Activated CD4-positive, alpha-beta T cell treated with anti-CD3 and anti-CD28 coated beads for 36 hours (primary cell): Measurements from ENCODE around the gene MANSC4. TPM values are rescaled to one million over a fixed set of nuclear protein-coding genes. Genes with fewer than 3 reads are reported as not detected.
"Not testable (repeated sequence)": the region's sequence is repeated elsewhere in the genome, so short reads cannot be mapped to it uniquely, and the experiment has no call there.

Experiments used
- ATAC-seq: fragments of 200-7000 bp; cut with Tn5 transposase; one replicate; pipeline ENCODE4 v1.10.0; 2021; ENCODE audit warnings: mild to moderate bottlenecking, moderate library complexity
- CTCF ChIA-PET: fragments of 350-600 bp; sonication (Branson Sonifier 250); formaldehyde crosslinking; loops from one replicate; lab custom pipeline; 2021; ENCODE audit warnings: antibody characterized with exemption; lab: Charles Lee
- POLR2A ChIA-PET: fragments of 350-600 bp; sonication (Branson Sonifier 250); formaldehyde crosslinking; loops from one replicate; lab custom pipeline; 2021; ENCODE audit warnings: antibody characterized with exemption, inconsistent platforms; lab: Charles Lee
- DNase-seq: peaks from one replicate; pipeline ENCODE4 v3.0.0-alpha.2; 2020
- H3K27ac Mint-ChIP-seq: one replicate; pipeline ENCODE4 v1.8.0; 2021; ENCODE audit warnings: mixed read lengths
- H3K27me3 Mint-ChIP-seq: one replicate; pipeline ENCODE4 v1.8.0; 2021; ENCODE audit warnings: mixed read lengths
- H3K36me3 Mint-ChIP-seq: one replicate; pipeline ENCODE4 v1.8.0; 2021; ENCODE audit warnings: low read depth, mixed read lengths
- H3K4me1 Mint-ChIP-seq: one replicate; pipeline ENCODE4 v1.8.0; 2021; ENCODE audit warnings: mixed read lengths
- H3K4me3 Mint-ChIP-seq: one replicate; pipeline ENCODE4 v1.8.0; 2021; ENCODE audit warnings: mild to moderate bottlenecking, moderate library complexity, mixed read lengths
- H3K9me3 Mint-ChIP-seq: one replicate; pipeline ENCODE4 v1.8.0; 2021; ENCODE audit warnings: low read depth, mixed read lengths
- intact Hi-C, 2 experiments: fragments of 100-400 bp; cut with DNase I in 1 of 2; cut with micrococcal nuclease in 1 of 2; formaldehyde crosslinking; loops; one replicate each; pipeline versions ENCODE4 v1.14.2 to v1.15.1; 2022 to 2024; cut with DNase I, micrococcal nuclease
- total RNA-seq, 2 experiments: library from RNA; stranded (reverse); gene quantifications; one replicate each; pipeline ENCODE4 v1.2.3, GENCODE V29; 2021

MANSC4 gene
- total RNA-seq, 2 experiments from 2014 or later: not detected

DNA sequence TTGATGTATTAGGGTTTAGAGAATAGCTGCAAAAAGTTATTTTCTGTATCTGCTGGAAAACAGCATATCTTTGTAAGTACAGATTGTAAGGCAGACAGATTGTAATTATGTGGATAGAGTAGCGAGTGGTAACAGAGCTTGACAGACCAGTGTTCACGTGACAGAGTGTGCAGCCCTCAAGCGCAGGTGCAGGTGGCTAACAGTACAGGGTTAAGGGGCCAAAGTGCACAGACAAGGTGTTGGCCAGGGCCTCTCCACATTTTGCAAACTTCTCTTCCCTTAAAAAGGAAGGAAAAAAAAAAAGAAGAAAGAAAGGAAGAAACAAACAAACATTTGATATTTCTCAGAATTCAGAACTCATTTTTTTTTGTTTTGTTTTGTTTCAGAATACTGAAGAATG lies 25.2 kb downstream of the MANSC4 start:
- no peaks in the 10 kb centered on the region for H3K4me1 Mint-ChIP-seq
- no peaks in the 10 kb centered on the region for H3K27me3 Mint-ChIP-seq
- H3K4me3 Mint-ChIP-seq: no peak overlapping the region
- H3K36me3 Mint-ChIP-seq: peaks cover 22% of the 10 kb centered on the region
- intact Hi-C loops: no loop called here
- ChIA-PET POLR2A (no interaction called here), CTCF (interaction anchor here (0.5 to 1.2 kb wide), 3 partner anchors 14 to 355 kb away, joined by 3 to 5 read pairs (median 3); no protein-coding TSS in a partner anchor)
- H3K27ac Mint-ChIP-seq: no peak overlapping the region
- H3K9me3 Mint-ChIP-seq: no peaks in the 10 kb centered on the region
- DNase-seq (no peak), ATAC-seq (no peak)

DNA sequence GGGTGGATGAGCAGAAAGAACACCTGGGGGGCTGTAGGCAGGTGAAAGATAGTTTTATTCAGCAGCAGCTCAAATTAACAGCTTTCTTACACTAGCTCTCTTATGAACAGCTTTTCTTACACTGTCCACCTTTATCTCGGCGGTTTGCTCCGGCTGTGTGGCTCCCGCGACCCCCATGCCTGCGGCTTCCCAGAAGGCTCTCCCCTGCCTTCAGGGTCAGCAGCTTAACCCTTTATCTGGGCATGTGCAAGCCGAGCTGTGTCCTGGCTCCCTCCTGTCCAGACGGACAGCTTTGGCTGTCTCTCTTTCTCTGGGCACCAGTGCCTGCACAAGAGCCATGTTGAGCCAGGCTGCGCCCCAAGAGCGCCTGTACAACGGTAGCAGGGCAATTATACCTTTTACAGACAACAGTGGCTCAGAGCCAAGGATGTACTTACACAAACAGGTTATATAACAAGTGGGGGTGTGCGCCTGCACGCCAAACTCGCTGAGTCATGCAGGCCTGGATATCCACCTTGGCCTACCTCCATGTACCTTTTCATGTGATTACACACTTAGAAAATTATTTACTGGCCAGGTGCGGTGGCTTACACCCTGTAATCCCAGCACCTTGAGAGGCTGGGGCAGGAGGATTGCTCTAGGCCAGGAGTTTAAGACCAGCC lies 28.5 kb downstream of the MANSC4 start:
- no peak for ATAC-seq
- Mint-ChIP-seq H3K9me3 (no peaks in the 10 kb centered on the region), H3K4me3 (no peak overlapping the region), H3K27ac (no peak overlapping the region), H3K36me3 (peaks cover 17% of the 10 kb centered on the region), H3K27me3 (no peaks in the 10 kb centered on the region), H3K4me1 (peaks cover 2% of the 10 kb centered on the region)
- intact Hi-C loops: no loop called here
- POLR2A ChIA-PET: no interaction called here
- no peak for DNase-seq
- CTCF ChIA-PET: interaction anchor here (1.7 kb wide), 1 partner anchor 8 kb away, joined by 4 read pairs; no protein-coding TSS in a partner anchor

DNA sequence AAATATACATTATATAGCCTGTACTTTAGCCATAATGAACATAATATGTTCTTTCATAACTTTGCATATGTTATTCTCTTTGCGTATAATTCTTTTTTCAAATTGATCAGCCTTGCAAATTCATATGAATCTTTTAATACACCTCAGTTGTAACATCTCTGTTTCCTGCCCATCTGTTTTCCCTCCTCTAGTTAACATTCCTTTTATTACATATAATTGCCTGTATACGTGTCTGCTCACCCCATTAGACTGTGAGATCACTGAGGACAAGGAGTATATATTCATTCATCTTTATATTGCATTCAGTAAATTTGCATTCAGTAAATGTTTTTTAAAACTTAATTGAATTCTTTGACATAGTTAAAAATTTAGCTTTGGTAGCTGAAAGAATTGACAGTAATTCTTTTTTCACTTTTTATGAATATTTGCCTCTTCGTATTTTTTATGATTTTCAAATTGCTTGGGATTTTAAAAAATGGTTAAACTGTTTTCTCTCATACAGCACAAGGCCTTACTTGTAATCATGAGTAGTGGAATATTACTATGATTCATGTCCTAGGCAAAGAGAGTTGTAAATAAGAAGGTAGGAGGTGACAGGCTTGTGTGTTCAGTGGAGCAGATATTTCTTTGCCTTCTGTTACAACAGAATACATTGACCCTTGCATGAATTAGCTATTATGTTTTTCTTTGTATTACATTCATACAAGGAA lies 32.8 kb downstream of the MANSC4 start:
- Mint-ChIP-seq H3K4me1 (peaks cover 2% of the 10 kb centered on the region), H3K27ac (no peak overlapping the region), H3K9me3 (no peaks in the 10 kb centered on the region), H3K4me3 (no peak overlapping the region), H3K27me3 (no peaks in the 10 kb centered on the region), H3K36me3 (peaks cover 32% of the 10 kb centered on the region)
- DNase-seq (no peak), ATAC-seq (no peak)
- ChIA-PET CTCF (interaction anchor here (1.6 kb wide), 1 partner anchor 194 kb away, joined by 5 read pairs; no protein-coding TSS in a partner anchor), POLR2A (no interaction called here)
- intact Hi-C loops: no loop called here

DNA sequence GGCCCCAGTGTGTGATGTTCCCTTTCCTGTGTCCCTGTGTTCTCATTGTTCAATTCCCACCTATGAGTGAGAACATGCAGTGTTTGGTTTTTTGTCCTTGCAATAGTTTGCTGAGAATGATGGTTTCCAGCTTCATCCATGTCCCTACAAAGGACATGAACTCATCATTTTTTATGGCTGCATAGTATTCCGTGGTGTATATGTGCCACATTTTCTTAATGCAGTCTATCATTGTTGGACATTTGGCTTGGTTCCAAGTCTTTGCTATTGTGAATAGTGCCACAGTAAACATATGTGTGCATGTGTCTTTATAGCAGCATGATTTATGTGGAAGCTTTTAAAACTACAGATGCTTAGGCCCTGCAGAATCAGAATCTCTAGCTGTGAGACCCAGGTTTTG lies 34.3 kb downstream of the MANSC4 start:
- POLR2A ChIA-PET, H3K4me1 Mint-ChIP-seq, H3K27me3 Mint-ChIP-seq, H3K4me3 Mint-ChIP-seq, ATAC-seq, intact Hi-C loops, H3K9me3 Mint-ChIP-seq, DNase-seq, H3K27ac Mint-ChIP-seq: not testable (repeated sequence)
- H3K36me3 Mint-ChIP-seq: peaks cover 34% of the 10 kb centered on the region
- CTCF ChIA-PET: interaction anchor here (0.9 to 1.1 kb wide), 2 partner anchors 14 to 76 kb away, joined by 3 read pairs; no protein-coding TSS in a partner anchor

DNA sequence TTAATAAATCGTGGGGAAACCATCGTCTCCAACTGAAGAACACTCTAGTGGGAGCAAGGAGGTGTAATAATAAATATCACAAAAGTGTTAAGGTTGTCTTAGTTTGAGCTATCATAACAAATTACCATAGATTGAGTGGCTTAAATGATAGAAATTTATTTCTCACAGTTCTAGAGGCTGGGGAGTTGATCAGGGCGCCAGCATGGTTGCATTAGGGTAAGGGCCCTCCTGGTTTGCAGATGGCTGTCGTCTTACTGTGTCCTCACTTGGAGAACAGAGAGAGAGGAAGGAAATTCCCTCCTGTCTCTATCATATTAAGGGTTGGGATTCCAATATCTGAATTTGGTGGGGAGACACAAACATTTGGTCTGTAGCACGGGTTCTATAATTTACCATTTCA lies 36.4 kb downstream of the MANSC4 start:
- CTCF ChIA-PET: no interaction called here
- no peak overlapping the region for H3K4me3 Mint-ChIP-seq
- intact Hi-C loops: no loop called here
- H3K27ac Mint-ChIP-seq: no peak overlapping the region
- H3K36me3 Mint-ChIP-seq: peaks cover 37% of the 10 kb centered on the region
- H3K27me3 Mint-ChIP-seq: no peaks in the 10 kb centered on the region
- DNase-seq (no peak), ATAC-seq (no peak)
- peaks cover 9% of the 10 kb centered on the region for H3K4me1 Mint-ChIP-seq
- POLR2A ChIA-PET: no interaction called here
- H3K9me3 Mint-ChIP-seq: no peaks in the 10 kb centered on the region

DNA sequence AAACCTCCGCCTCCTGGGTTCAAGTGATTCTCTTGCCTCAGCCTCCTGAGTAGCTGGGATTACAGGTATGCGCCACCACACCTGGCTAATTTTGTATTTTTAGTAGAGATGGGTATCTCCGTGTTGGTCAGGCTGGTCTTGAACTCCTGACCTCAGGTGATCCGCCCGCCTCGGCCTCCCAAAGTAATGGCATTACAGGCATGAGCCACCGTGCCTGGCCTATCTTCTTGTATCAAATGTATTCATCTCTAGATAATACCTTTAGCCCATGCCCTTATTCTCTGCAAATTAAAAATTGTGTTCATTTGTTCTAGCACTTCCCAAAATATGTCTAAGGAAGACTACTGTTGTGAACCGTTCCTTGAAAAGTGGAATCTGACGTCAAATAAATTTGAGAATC lies 45.7 kb downstream of the MANSC4 start:
- H3K9me3 Mint-ChIP-seq, ATAC-seq, POLR2A ChIA-PET, DNase-seq, H3K27me3 Mint-ChIP-seq, H3K27ac Mint-ChIP-seq, H3K4me1 Mint-ChIP-seq, H3K4me3 Mint-ChIP-seq: not testable (repeated sequence)
- CTCF ChIA-PET: interaction anchor here (2.2 to 5.3 kb wide), 4 partner anchors 86 to 206 kb away, joined by 7 to 38 read pairs (median 24); no protein-coding TSS in a partner anchor
- intact Hi-C loops: loop anchor here in 1 of 2 experiments (5.0 kb wide), 1 partner anchor 1263 kb away; no protein-coding TSS in a partner anchor
- H3K36me3 Mint-ChIP-seq: peaks cover 26% of the 10 kb centered on the region

DNA sequence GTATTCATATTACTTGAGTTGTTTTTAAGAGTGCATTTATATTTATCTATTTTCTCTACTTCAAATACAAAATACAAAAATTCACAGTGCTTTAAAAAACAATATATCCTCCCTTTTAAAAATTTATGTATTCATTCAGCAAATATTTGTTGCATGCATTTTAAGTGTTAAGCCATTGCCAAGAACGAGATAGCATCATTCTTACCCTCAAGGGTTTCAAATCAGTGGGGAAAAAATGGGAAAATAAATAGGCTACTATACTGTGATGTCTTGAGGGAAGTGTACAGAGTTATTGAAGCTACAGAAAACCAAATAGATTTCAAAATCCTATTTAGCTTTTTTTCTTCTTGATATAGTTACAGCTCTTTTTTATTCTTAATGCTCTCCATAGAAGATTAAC lies 46.2 kb downstream of the MANSC4 start:
- ChIA-PET POLR2A (no interaction called here), CTCF (interaction anchor here (0.6 to 5.3 kb wide), 11 partner anchors 8 to 1138 kb away, joined by 3 to 38 read pairs (median 4); no protein-coding TSS in a partner anchor)
- peaks cover 27% of the 10 kb centered on the region for H3K36me3 Mint-ChIP-seq
- DNase-seq: no peak
- no peak for ATAC-seq
- no peaks in the 10 kb centered on the region for H3K27me3 Mint-ChIP-seq
- no peak overlapping the region for H3K27ac Mint-ChIP-seq
- no peak overlapping the region for H3K4me3 Mint-ChIP-seq
- H3K4me1 Mint-ChIP-seq: no peaks in the 10 kb centered on the region
- H3K9me3 Mint-ChIP-seq: no peaks in the 10 kb centered on the region
- intact Hi-C loops: loop anchor here (1.0 to 5.0 kb wide), 4 partner anchors 88 to 1264 kb away; no protein-coding TSS in a partner anchor

DNA sequence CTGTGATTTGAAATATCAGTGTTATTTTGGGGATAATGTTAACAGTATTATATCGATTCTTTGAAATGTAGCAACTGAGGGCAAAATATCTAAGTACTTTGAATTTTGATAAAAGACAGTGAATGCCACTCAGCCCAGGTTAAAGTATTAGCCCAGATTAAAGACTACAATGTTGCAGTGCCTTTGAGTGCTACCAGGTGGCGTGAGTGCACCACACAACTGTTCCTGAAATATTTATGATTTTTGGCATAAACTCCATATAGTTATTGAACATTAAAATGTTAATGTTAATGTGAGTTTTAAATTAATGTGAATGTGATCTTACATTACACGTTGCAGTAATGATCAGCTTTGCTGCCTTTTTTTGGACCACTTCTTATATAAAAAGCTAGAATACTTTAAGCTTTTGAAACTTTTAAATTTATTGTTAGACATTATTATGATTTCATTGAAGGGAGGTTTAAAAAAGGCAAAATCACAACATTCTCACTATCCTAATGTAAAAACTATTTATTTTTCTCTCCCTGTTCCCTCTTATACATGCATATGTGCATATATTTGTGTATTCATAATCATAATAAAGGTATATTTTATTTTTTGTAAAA lies 46.9 kb downstream of the MANSC4 start:
- CTCF ChIA-PET: interaction anchor here (0.6 to 5.3 kb wide), 12 partner anchors 9 to 1139 kb away, joined by 3 to 38 read pairs (median 4); no protein-coding TSS in a partner anchor
- POLR2A ChIA-PET: no interaction called here

DNA sequence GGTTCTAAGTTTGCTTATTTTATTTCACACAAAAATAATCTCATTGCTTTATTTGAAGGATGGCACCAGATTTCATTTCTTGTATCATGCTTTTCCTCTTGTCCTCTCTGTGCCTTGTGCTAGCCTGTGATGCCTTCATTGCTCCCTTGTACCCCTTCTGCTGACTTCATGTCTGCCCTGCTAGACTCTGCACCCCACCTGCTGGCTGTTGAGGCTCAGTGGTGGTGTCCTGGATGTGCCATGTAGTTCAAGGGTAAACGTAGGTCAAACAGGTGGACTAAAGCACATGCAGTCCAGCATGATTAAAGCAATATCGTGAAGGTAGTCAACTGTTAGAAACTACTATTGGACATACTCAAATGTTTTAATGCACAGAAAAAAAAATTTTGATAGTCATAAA lies 47.8 kb downstream of the MANSC4 start:
- Mint-ChIP-seq H3K27ac (no peak overlapping the region), H3K36me3 (peaks cover 23% of the 10 kb centered on the region), H3K9me3 (no peaks in the 10 kb centered on the region), H3K27me3 (no peaks in the 10 kb centered on the region), H3K4me1 (no peaks in the 10 kb centered on the region), H3K4me3 (no peak overlapping the region)
- CTCF ChIA-PET: interaction anchor here (1.1 to 4.6 kb wide), 4 partner anchors 10 to 206 kb away, joined by 3 to 35 read pairs (median 5); no protein-coding TSS in a partner anchor
- POLR2A ChIA-PET: no interaction called here
- DNase-seq (peak; percentile 40), ATAC-seq (peak; percentile 63)
- intact Hi-C loops: loop anchor here in 1 of 2 experiments (2.0 to 5.0 kb wide), 2 partner anchors 1141 to 1265 kb away; no protein-coding TSS in a partner anchor

More for the DNA sequence above, 46.9 kb downstream of the MANSC4 start:
- Mint-ChIP-seq H3K4me1 (no peaks in the 10 kb centered on the region), H3K27me3 (no peaks in the 10 kb centered on the region), H3K4me3 (no peak overlapping the region), H3K36me3 (peaks cover 27% of the 10 kb centered on the region), H3K27ac (no peak overlapping the region), H3K9me3 (no peaks in the 10 kb centered on the region)
- DNase-seq: peak; percentile 60
- intact Hi-C loops: loop anchor here (1.0 to 5.0 kb wide), 4 partner anchors 88 to 1264 kb away; no protein-coding TSS in a partner anchor
- ATAC-seq: peak; percentile 42

DNA sequence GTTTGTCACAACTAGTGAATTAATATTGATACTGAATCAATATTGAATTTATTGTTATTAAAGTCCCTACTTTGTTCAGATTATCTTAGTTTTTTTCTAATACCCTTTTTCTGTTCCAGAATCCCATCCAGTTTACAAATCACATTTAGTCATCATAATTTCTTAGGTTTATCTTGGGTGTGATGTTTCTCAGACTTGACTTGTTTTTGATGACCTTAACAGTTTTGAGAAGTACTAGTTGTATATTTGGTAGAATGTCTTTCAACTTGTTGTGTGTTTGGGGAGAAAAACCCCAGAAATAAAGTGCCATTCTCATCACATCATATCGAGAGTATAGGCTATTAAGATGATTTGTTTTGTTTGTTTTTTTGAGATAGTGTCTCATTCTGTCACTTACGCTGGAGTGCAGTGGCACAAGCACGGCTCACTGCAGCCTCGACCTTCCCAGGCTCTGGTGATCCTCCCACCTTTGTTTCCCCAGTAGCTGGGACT lies 49.9 kb downstream of the MANSC4 start:
- CTCF ChIA-PET: no interaction called here
- ATAC-seq (no peak), DNase-seq (no peak)
- intact Hi-C loops: loop anchor here in 1 of 2 experiments (5.0 kb wide), 1 partner anchor 1267 kb away; no protein-coding TSS in a partner anchor
- Mint-ChIP-seq H3K36me3 (peaks cover 29% of the 10 kb centered on the region), H3K9me3 (no peaks in the 10 kb centered on the region), H3K27ac (no peak overlapping the region), H3K27me3 (no peaks in the 10 kb centered on the region), H3K4me1 (no peaks in the 10 kb centered on the region), H3K4me3 (no peak overlapping the region)
- POLR2A ChIA-PET: no interaction called here

DNA sequence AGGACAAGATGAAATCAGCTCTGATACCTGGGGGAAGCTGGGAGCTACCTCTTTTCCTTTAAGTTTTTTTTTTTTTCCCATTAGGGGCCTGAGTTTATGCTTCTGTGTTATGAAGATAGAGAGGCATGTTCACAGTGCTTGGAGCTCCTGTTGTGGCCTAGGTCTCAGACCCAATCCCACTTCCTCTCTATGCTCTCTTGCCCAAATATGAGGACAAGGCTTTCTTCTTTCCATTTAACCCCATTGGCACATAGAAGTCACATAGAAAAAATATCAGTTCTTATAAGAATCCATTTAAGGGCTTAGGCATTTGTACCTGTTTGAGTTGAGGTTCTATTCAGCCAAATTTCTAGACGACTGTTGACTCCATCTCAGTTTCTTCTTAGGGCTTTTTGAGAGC lies 56.8 kb downstream of the MANSC4 start:
- no peak overlapping the region for H3K4me3 Mint-ChIP-seq
- ATAC-seq (no peak), DNase-seq (no peak)
- intact Hi-C loops: no loop called here
- H3K27ac Mint-ChIP-seq: no peak overlapping the region
- H3K4me1 Mint-ChIP-seq: peaks cover 5% of the 10 kb centered on the region
- ChIA-PET POLR2A (no interaction called here), CTCF (interaction anchor here (0.8 to 1.2 kb wide), 3 partner anchors 13 to 218 kb away, joined by 3 read pairs; no protein-coding TSS in a partner anchor)
- no peaks in the 10 kb centered on the region for H3K9me3 Mint-ChIP-seq
- H3K27me3 Mint-ChIP-seq: no peaks in the 10 kb centered on the region
- peaks cover 21% of the 10 kb centered on the region for H3K36me3 Mint-ChIP-seq
